Measurements from ENCODE around the gene ASTE1.

DNA sequence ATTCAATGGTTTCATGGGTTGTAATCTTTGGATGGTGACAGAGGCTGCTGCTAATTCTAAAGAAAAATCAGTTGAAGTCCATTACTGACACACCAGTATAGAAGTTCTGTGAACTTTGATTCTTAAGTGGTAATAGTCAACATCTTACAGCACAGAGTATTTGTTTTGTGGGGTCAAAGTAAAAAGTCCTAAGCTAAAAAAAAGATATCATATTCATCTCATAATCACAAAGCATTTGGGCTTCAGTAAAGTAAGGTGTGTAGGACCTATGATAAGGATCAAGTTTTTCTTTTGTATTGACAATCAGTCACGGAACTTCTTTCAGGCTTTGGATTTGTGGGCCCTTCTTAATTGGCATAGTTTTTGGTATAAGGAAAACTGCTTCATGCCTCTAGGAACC lies 1.1 kb downstream of the ASTE1 start:
- TF ChIP-seq, protein P1, sequence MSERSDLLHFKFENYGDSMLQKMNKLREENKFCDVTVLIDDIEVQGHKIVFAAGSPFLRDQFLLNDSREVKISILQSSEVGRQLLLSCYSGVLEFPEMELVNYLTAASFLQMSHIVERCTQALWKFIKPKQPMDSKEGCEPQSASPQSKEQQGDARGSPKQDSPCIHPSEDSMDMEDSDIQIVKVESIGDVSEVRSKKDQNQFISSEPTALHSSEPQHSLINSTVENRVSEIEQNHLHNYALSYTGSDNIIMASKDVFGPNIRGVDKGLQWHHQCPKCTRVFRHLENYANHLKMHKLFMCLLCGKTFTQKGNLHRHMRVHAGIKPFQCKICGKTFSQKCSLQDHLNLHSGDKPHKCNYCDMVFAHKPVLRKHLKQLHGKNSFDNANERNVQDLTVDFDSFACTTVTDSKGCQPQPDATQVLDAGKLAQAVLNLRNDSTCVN (CRISPR knock-in tag; IDR thresholded peaks at IDR 0.05) = no peak
- TF ChIP-seq, protein P2, sequence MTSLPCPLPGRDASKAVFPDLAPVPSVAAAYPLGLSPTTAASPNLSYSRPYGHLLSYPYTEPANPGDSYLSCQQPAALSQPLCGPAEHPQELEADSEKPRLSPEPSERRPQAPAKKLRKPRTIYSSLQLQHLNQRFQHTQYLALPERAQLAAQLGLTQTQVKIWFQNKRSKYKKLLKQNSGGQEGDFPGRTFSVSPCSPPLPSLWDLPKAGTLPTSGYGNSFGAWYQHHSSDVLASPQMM (CRISPR knock-in tag; IDR thresholded peaks at IDR 0.05) = no peak
- no peak for TF ChIP-seq NFYB (IDR thresholded peaks at IDR 0.05; ENCODE audit: extremely low read depth, insufficient read length)

Data from K562 (cell line).